ENCODE data around the gene MBNL2. TPM values are rescaled to one million over a fixed set of nuclear protein-coding genes. Genes with fewer than 3 reads are reported as not detected.

Gene MBNL2
- total RNA-seq, 1 experiment from 2014 or later, result 74.3 TPM

DNA sequence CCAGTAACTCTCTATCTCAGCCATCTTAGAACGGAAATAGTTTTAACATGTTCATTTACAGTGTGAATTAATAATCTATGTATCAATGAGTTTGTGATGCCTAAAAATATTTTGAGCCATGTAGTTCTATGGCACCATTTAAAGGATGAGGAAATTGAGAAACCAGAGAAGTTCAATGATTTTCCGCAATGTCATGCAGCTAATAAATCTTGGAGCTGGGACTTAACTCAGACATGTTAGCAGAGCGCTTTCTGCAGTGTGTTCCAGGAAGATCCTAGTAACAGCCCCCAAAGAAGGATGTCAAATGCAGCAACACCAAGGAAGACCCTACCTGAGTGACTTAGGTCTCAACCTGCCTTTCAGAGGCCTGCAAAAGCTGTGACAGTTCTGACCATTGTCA is 112.6 kb downstream of the MBNL2 start:
- CTCF ChIA-PET, result interaction anchor here (0.7 to 1.6 kb wide), 6 partner anchors 10 to 1703 kb away, joined by 3 to 9 read pairs (median 3); no protein-coding TSS in a partner anchor
- H3K4me3 Mint-ChIP-seq (ENCODE audit: unreplicated experiment), result no peak overlapping the region

DNA sequence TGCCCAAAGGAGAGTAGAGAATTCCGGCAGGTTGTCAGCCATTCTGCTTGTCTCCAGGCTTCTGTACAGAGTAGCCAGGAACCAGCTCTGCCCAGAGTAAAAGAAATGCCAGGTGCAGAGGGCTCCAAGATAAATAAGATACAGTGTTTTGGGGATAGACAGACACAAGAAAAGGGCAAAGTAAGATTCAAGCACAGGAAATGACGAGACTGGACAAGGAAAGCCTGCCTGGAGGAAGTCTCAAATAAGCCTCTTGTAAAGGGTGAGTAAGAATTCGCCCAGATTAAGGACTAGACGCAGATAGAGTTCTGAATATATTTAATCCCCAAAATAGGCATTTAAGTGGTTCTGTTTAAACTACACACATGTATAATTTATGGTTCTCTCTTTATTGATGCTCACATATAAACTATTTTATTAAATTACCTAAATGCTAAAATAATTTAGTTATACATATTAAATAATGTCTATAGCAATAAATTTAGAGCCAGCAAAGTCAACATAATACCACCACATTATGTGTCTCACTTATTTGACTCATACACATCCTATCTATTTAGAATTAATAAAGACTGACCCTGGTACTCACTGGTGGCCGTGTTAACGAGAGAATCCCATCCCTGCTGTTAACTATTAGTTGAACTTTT is 113.5 kb downstream of the MBNL2 start:
- ChIA-PET POLR2A (interaction anchor here (0.9 to 1.3 kb wide), 2 partner anchors 95 to 111 kb away, joined by 3 to 4 read pairs; no protein-coding TSS in a partner anchor), CTCF (interaction anchor here (0.9 to 1.2 kb wide), 2 partner anchors 37 to 317 kb away, joined by 3 read pairs; no protein-coding TSS in a partner anchor)
- no peak for DNase-seq (ENCODE audit: unreplicated experiment)
- no peak overlapping the region for H3K27ac Mint-ChIP-seq (ENCODE audit: low read depth, unreplicated experiment)
- intact Hi-C loops (cut with micrococcal nuclease), result no loop called here
- H3K9me3 Mint-ChIP-seq (ENCODE audit: unreplicated experiment), result no peaks in the 10 kb centered on the region
- no TSS peak for BruUV-seq (replicated peaks)
- no peak overlapping the region for H3K4me3 Mint-ChIP-seq (ENCODE audit: unreplicated experiment)
- TF ChIP-seq, protein P1, sequence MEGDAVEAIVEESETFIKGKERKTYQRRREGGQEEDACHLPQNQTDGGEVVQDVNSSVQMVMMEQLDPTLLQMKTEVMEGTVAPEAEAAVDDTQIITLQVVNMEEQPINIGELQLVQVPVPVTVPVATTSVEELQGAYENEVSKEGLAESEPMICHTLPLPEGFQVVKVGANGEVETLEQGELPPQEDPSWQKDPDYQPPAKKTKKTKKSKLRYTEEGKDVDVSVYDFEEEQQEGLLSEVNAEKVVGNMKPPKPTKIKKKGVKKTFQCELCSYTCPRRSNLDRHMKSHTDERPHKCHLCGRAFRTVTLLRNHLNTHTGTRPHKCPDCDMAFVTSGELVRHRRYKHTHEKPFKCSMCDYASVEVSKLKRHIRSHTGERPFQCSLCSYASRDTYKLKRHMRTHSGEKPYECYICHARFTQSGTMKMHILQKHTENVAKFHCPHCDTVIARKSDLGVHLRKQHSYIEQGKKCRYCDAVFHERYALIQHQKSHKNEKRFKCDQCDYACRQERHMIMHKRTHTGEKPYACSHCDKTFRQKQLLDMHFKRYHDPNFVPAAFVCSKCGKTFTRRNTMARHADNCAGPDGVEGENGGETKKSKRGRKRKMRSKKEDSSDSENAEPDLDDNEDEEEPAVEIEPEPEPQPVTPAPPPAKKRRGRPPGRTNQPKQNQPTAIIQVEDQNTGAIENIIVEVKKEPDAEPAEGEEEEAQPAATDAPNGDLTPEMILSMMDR (IDR thresholded peaks at IDR 0.05; ENCODE audit: unreplicated experiment), result no peak
- H3K27me3 Mint-ChIP-seq (ENCODE audit: insufficient read depth, unreplicated experiment), result no peaks in the 10 kb centered on the region
- no peaks in the 10 kb centered on the region for H3K36me3 Mint-ChIP-seq (ENCODE audit: insufficient read depth, unreplicated experiment)
- no peaks in the 10 kb centered on the region for H3K4me1 Mint-ChIP-seq (ENCODE audit: insufficient read depth, unreplicated experiment)

More for the DNA sequence above, 112.6 kb downstream of the MBNL2 start:
- H3K4me1 Mint-ChIP-seq (ENCODE audit: insufficient read depth, unreplicated experiment), result peaks cover under 1% of the 10 kb centered on the region
- intact Hi-C loops (cut with micrococcal nuclease), result no loop called here
- POLR2A ChIA-PET, result interaction anchor here (0.6 to 2.5 kb wide), 4 partner anchors 94 to 964 kb away, joined by 3 to 8 read pairs (median 4); no protein-coding TSS in a partner anchor
- H3K9me3 Mint-ChIP-seq (ENCODE audit: unreplicated experiment), result no peaks in the 10 kb centered on the region
- H3K27me3 Mint-ChIP-seq (ENCODE audit: insufficient read depth, unreplicated experiment), result no peaks in the 10 kb centered on the region
- TF ChIP-seq, protein P1 (IDR thresholded peaks at IDR 0.05; ENCODE audit: unreplicated experiment), result no peak
- H3K36me3 Mint-ChIP-seq (ENCODE audit: insufficient read depth, unreplicated experiment), result no peaks in the 10 kb centered on the region
- no peak for DNase-seq (ENCODE audit: unreplicated experiment)
- TSS peak; percentile 15 for BruUV-seq (replicated peaks)
- H3K27ac Mint-ChIP-seq (ENCODE audit: low read depth, unreplicated experiment), result no peak overlapping the region

DNA sequence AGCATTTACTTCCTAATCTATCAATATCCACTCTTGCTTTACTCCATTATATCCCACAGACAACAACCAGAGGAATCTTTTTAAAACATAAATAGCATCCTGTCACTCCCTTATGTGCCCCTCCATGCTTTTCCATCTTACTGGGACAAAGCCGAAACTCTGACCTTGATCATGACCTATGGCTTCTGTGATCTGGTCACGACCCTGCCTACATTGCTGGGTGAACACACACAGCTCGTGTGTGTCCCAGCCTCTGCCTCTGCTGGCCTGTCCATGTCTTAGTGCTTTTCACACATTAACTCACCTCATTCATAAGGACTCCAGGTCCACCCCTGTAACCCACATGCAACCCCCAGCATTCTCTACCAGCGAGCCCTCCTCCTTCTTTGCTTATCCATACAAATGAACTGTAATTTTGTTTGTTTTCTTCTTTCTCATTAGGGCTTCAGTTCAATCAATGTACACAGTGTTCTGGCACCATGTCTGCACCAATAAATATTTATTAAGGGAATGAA is 115.9 kb downstream of the MBNL2 start:
- H3K4me3 Mint-ChIP-seq (ENCODE audit: unreplicated experiment), result no peak overlapping the region
- H3K27me3 Mint-ChIP-seq (ENCODE audit: insufficient read depth, unreplicated experiment), result no peaks in the 10 kb centered on the region
- CTCF ChIA-PET, result interaction anchor here (0.5 to 0.7 kb wide), 2 partner anchors 114 to 226 kb away, joined by 3 read pairs; no protein-coding TSS in a partner anchor
- no peaks in the 10 kb centered on the region for H3K36me3 Mint-ChIP-seq (ENCODE audit: insufficient read depth, unreplicated experiment)
- intact Hi-C loops (cut with micrococcal nuclease), result no loop called here
- POLR2A ChIA-PET, result interaction anchor here (0.6 to 2.4 kb wide), 2 partner anchors 16 to 116 kb away, joined by 3 to 7 read pairs; partner anchors contain the start of gene MBNL2
- no peaks in the 10 kb centered on the region for H3K4me1 Mint-ChIP-seq (ENCODE audit: insufficient read depth, unreplicated experiment)
- no peak overlapping the region for H3K27ac Mint-ChIP-seq (ENCODE audit: low read depth, unreplicated experiment)
- no peaks in the 10 kb centered on the region for H3K9me3 Mint-ChIP-seq (ENCODE audit: unreplicated experiment)
- no peak for DNase-seq (ENCODE audit: unreplicated experiment)
- no TSS peak for BruUV-seq (replicated peaks)
- TF ChIP-seq, protein P1 (IDR thresholded peaks at IDR 0.05; ENCODE audit: unreplicated experiment), result no peak

DNA sequence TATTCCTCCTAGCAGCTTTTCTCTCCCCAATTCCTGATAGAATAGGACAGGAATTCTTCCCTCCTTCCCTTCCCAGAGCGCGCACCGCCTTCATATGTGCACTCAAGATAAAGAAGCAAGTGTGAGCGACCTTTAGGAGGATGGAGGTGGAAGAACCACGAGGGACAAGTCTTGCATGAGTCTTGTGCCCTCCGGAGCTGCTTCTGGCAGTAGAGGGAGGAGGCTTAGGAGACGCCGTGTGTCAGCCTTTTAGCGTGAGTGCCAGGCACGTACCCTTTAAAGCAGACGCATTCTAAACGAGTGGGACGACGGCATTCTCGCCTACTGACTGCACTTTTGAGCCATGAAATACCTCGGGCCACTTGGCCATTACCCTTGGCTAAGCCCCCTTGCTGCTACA is 116.4 kb downstream of the MBNL2 start:
- ChIA-PET POLR2A (interaction anchor here (2.4 kb wide), 1 partner anchor 116 kb away, joined by 7 read pairs; the partner anchor contains the start of gene MBNL2), CTCF (no interaction called here)
- Mint-ChIP-seq H3K27me3 (ENCODE audit: insufficient read depth, unreplicated experiment) (no peaks in the 10 kb centered on the region), H3K27ac (ENCODE audit: low read depth, unreplicated experiment) (no peak overlapping the region), H3K4me3 (ENCODE audit: unreplicated experiment) (no peak overlapping the region), H3K9me3 (ENCODE audit: unreplicated experiment) (no peaks in the 10 kb centered on the region), H3K4me1 (ENCODE audit: insufficient read depth, unreplicated experiment) (no peaks in the 10 kb centered on the region), H3K36me3 (ENCODE audit: insufficient read depth, unreplicated experiment) (no peaks in the 10 kb centered on the region)
- no peak for DNase-seq (ENCODE audit: unreplicated experiment)
- TF ChIP-seq, protein P1 (IDR thresholded peaks at IDR 0.05; ENCODE audit: unreplicated experiment), result no peak
- intact Hi-C loops (cut with micrococcal nuclease), result no loop called here
- BruUV-seq (replicated peaks), result no TSS peak

Measured in MCF 10A (cell line).